DND-41 (cell line): ENCODE measurements around the gene PITX1.

Source experiments
- CTCF ChIP-seq: IDR thresholded peaks from 2 replicates; pipeline ENCODE4 v1.5.1; 2012; ENCODE audit warnings: borderline replicate concordance, low read length, moderate library complexity, mild to moderate bottlenecking; ENCODE audit not compliant: poor library complexity, severe bottlenecking; ENCODE audit errors: extremely low read depth
- EZH2 ChIP-seq: IDR thresholded peaks from 3 replicates; pipeline ENCODE4 v1.6.1; 2012; ENCODE audit warnings: borderline replicate concordance, low read depth, mild to moderate bottlenecking, moderate library complexity, low read length, inconsistent platforms; ENCODE audit not compliant: severe bottlenecking

DNA sequence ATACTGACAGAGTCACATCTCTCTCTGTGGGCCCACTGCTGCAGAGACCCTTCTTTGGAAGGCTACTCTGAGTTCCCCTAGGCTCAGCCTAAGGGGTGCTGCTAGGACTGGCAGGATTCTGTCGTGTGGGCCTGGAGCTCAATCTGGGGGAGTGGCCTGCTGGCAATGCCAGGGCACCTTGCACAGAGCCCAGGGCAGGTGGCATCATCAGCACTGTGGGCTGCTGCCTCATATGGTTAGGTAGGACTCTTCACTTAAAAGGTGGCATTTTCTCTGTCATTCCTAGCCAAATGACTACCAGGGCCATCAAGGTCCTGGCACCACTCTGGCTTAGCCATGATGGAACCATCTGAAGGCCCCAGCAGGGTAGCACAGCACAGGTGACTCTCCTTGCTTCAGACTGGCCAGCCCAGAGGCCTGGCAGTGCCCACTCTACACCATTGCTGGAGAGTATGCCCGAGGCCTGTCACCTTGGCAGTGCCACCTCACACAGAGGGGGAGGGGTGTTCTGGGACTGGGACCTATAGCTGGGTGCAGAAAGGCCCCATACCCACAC is 21.9 kb downstream of the PITX1 start:
- no peak for TF ChIP-seq CTCF
- TF ChIP-seq EZH2, result no peak
